ENCODE results near the gene FNIP1.

FNIP1 gene

GRCh38 chr5:131685516-131686171 is 111.2 kb downstream of the FNIP1 start:
- Histone ChIP-seq H3K9ac (ENCODE audit: low read length) (no peak overlapping the region), H3K27ac (ENCODE audit: low read length) (no peak overlapping the region), H3K79me2 (ENCODE audit: low read length) (no peaks in the 10 kb centered on the region)

GRCh38 chr5:131684595-131684994 is 112.2 kb downstream of the FNIP1 start:
- no peak overlapping the region for H3K4me2 ChIP-seq (ENCODE audit: low read depth, low read length)
- H3K27me3 ChIP-seq (replicated peaks; ENCODE audit: insufficient read depth, low read length): no peaks in the 10 kb centered on the region
- H3K36me3 ChIP-seq (replicated peaks; ENCODE audit: insufficient read depth, low read length): no peaks in the 10 kb centered on the region; the same call in none of the 2 replicates
- no peaks in the 10 kb centered on the region for H3F3A ChIP-seq (ENCODE audit: insufficient read depth, low read length)
- no peak overlapping the region for H3K9ac ChIP-seq (ENCODE audit: low read length)
- no peak for DNase-seq
- H3K9me2 ChIP-seq (replicated peaks; ENCODE audit: insufficient read depth, low read length): no peaks in the 10 kb centered on the region
- no peaks in the 10 kb centered on the region for H3K9me3 ChIP-seq (replicated peaks; ENCODE audit: insufficient read depth, low read length)
- H3K4me1 ChIP-seq (ENCODE audit: low read length): no peaks in the 10 kb centered on the region
- no peak overlapping the region for H2AFZ ChIP-seq (ENCODE audit: low read length)
- no peaks in the 10 kb centered on the region for H4K20me1 ChIP-seq (ENCODE audit: insufficient read depth, low read length)
- TF ChIP-seq, protein P1, sequence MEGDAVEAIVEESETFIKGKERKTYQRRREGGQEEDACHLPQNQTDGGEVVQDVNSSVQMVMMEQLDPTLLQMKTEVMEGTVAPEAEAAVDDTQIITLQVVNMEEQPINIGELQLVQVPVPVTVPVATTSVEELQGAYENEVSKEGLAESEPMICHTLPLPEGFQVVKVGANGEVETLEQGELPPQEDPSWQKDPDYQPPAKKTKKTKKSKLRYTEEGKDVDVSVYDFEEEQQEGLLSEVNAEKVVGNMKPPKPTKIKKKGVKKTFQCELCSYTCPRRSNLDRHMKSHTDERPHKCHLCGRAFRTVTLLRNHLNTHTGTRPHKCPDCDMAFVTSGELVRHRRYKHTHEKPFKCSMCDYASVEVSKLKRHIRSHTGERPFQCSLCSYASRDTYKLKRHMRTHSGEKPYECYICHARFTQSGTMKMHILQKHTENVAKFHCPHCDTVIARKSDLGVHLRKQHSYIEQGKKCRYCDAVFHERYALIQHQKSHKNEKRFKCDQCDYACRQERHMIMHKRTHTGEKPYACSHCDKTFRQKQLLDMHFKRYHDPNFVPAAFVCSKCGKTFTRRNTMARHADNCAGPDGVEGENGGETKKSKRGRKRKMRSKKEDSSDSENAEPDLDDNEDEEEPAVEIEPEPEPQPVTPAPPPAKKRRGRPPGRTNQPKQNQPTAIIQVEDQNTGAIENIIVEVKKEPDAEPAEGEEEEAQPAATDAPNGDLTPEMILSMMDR (IDR thresholded peaks at IDR 0.05; ENCODE audit: low read length): no peak
- TF ChIP-seq EZH2phosphoT487 (IDR thresholded peaks at IDR 0.05; ENCODE audit: low read length) (no peak), EZH2 (optimal IDR thresholded peaks at IDR 0.05; ENCODE audit: low read depth, low read length) (no peak)
- no peak overlapping the region for H3K4me3 ChIP-seq (ENCODE audit: low read length)
- no peak overlapping the region for H3K27ac ChIP-seq (ENCODE audit: low read length)
- H3K79me2 ChIP-seq (ENCODE audit: low read length): no peaks in the 10 kb centered on the region

More at GRCh38 chr5:131685516-131686171, 111.2 kb downstream of the FNIP1 start:
- TF ChIP-seq EZH2 (optimal IDR thresholded peaks at IDR 0.05; ENCODE audit: low read depth, low read length) (no peak), EZH2phosphoT487 (IDR thresholded peaks at IDR 0.05; ENCODE audit: low read length) (no peak)
- TF ChIP-seq, protein P1 (IDR thresholded peaks at IDR 0.05; ENCODE audit: low read length): no peak
- no peak for DNase-seq
- Histone ChIP-seq H3K27me3 (replicated peaks; ENCODE audit: insufficient read depth, low read length) (no peaks in the 10 kb centered on the region), H3F3A (ENCODE audit: insufficient read depth, low read length) (no peaks in the 10 kb centered on the region), H3K4me2 (ENCODE audit: low read depth, low read length) (no peak overlapping the region), H3K4me1 (ENCODE audit: low read length) (no peaks in the 10 kb centered on the region), H3K4me3 (ENCODE audit: low read length) (no peak overlapping the region), H3K36me3 (replicated peaks; ENCODE audit: insufficient read depth, low read length) (no peaks in the 10 kb centered on the region; the same call in none of the 2 replicates), H2AFZ (ENCODE audit: low read length) (no peak overlapping the region), H4K20me1 (ENCODE audit: insufficient read depth, low read length) (no peaks in the 10 kb centered on the region), H3K9me2 (replicated peaks; ENCODE audit: insufficient read depth, low read length) (no peaks in the 10 kb centered on the region), H3K9me3 (replicated peaks; ENCODE audit: insufficient read depth, low read length) (no peaks in the 10 kb centered on the region)

DNA sequence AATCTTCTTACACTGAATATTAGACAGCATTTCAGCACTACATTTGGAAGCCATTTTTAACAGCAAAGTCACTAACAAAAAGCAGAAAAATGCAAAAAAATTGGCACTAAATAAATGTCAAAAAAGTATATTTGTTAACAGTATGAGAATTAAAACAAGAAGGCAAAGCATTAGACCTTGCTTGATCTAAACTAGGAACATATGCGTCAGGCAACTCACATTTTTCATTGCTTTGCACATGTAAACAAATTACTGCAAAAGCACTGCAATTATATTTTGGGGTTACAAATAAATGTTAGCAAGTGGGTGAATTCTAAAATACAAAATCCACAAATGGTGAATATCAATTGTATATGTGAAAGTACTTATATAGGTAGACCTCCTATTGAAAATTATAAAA is 112.8 kb downstream of the FNIP1 start:
- H3K27me3 ChIP-seq (replicated peaks; ENCODE audit: insufficient read depth, low read length): no peaks in the 10 kb centered on the region
- H3K27ac ChIP-seq (ENCODE audit: low read length): no peak overlapping the region
- H3K9me3 ChIP-seq (replicated peaks; ENCODE audit: insufficient read depth, low read length): no peaks in the 10 kb centered on the region
- no peak for DNase-seq
- H3K9ac ChIP-seq (ENCODE audit: low read length): no peak overlapping the region
- no peak overlapping the region for H3K4me3 ChIP-seq (ENCODE audit: low read length)
- H3K4me1 ChIP-seq (ENCODE audit: low read length): no peaks in the 10 kb centered on the region
- TF ChIP-seq, protein P1 (IDR thresholded peaks at IDR 0.05; ENCODE audit: low read length): no peak
- TF ChIP-seq EZH2phosphoT487 (IDR thresholded peaks at IDR 0.05; ENCODE audit: low read length) (no peak), EZH2 (optimal IDR thresholded peaks at IDR 0.05; ENCODE audit: low read depth, low read length) (no peak)
- H3K36me3 ChIP-seq (replicated peaks; ENCODE audit: insufficient read depth, low read length): no peaks in the 10 kb centered on the region; the same call in 1 of the 2 replicates
- no peak overlapping the region for H3K4me2 ChIP-seq (ENCODE audit: low read depth, low read length)
- H4K20me1 ChIP-seq (ENCODE audit: insufficient read depth, low read length): no peaks in the 10 kb centered on the region
- H3K9me2 ChIP-seq (replicated peaks; ENCODE audit: insufficient read depth, low read length): no peaks in the 10 kb centered on the region
- H3F3A ChIP-seq (ENCODE audit: insufficient read depth, low read length): no peaks in the 10 kb centered on the region
- no peaks in the 10 kb centered on the region for H3K79me2 ChIP-seq (ENCODE audit: low read length)
- no peak overlapping the region for H2AFZ ChIP-seq (ENCODE audit: low read length)
